NCI-H2029 (cell line): Measurements from ENCODE around the gene ADRA2C.
"Not testable (repeated sequence)": the region's sequence is repeated elsewhere in the genome, so short reads cannot be mapped to it uniquely, and the experiment has no call there.

Experiments used
- DNase-seq: peaks from one replicate; lab custom pipeline; 2025; lab: John Stamatoyannopoulos, UW

ADRA2C gene

GRCh38 chr4:3813151-3814052, 47.2 kb downstream of the ADRA2C start:
- no peak for DNase-seq

- no peak for DNase-seq
Measured at GRCh38 chr4:3814053-3814570, 47.9 kb downstream of the ADRA2C start.

- not testable (repeated sequence) for DNase-seq
Measured at GRCh38 chr4:3814838-3815237, 48.7 kb downstream of the ADRA2C start.

GRCh38 chr4:3816256-3816825, 50.2 kb downstream of the ADRA2C start:
- DNase-seq = no peak

GRCh38 chr4:3816983-3817960, 51.1 kb downstream of the ADRA2C start:
- DNase-seq = no peak
